ENCODE results near the gene INTS15.
A peak's percentile ranks its signal among the peaks of the same experiment; 100 is the strongest.

Gene INTS15

GRCh38 chr7:6589829-6590644 is at the start of gene INTS15:
Gene INTS15 (plus strand): TSS chr7:6590021. CDS start chr7:6590284, 263 bp downstream.
- peak; percentile 34 to 76 for DNase-seq (ENCODE audit: extremely low read depth in 1 of 2, low read depth in 1 of 2)

GRCh38 chr7:6542368-6542767 is 47.5 kb upstream of the INTS15 start:
- DNase-seq (ENCODE audit: extremely low read depth in 1 of 2, low read depth in 1 of 2) = no peak

- DNase-seq (ENCODE audit: extremely low read depth in 1 of 2, low read depth in 1 of 2) = no peak
These were observed 44.3 kb upstream of the INTS15 start for GRCh38 chr7:6545398-6546126.

GRCh38 chr7:6546498-6547251 is 43.1 kb upstream of the INTS15 start:
- DNase-seq (ENCODE audit: extremely low read depth in 1 of 2, low read depth in 1 of 2) = no peak

- DNase-seq (ENCODE audit: extremely low read depth in 1 of 2, low read depth in 1 of 2) = no peak
These were observed 42.4 kb upstream of the INTS15 start for GRCh38 chr7:6547400-6547799.

- DNase-seq (ENCODE audit: extremely low read depth in 1 of 2, low read depth in 1 of 2) = no peak
These were observed 38.8 kb upstream of the INTS15 start, which contains the start of gene GRID2IP for GRCh38 chr7:6551016-6551511. Gene GRID2IP (minus strand): TSS chr7:6551461. CDS start chr7:6551436, 25 bp downstream.

- DNase-seq (ENCODE audit: extremely low read depth in 1 of 2, low read depth in 1 of 2) = no peak
These were observed 36.3 kb upstream of the INTS15 start for GRCh38 chr7:6553448-6554044.

GRCh38 chr7:6554848-6555247 is 35.0 kb upstream of the INTS15 start:
- no peak for DNase-seq (ENCODE audit: extremely low read depth in 1 of 2, low read depth in 1 of 2)

GRCh38 chr7:6556196-6556595 is 33.6 kb upstream of the INTS15 start:
- no peak for DNase-seq (ENCODE audit: extremely low read depth in 1 of 2, low read depth in 1 of 2)

GRCh38 chr7:6558837-6559236 is 31.0 kb upstream of the INTS15 start:
- no peak for DNase-seq (ENCODE audit: extremely low read depth in 1 of 2, low read depth in 1 of 2)

GRCh38 chr7:6559896-6560295 is 29.9 kb upstream of the INTS15 start:
- no peak for DNase-seq (ENCODE audit: extremely low read depth in 1 of 2, low read depth in 1 of 2)

- no peak for DNase-seq (ENCODE audit: extremely low read depth in 1 of 2, low read depth in 1 of 2)
These were observed 27.7 kb upstream of the INTS15 start for GRCh38 chr7:6562106-6562505.

GRCh38 chr7:6563936-6564770 is 25.7 kb upstream of the INTS15 start:
- no peak for DNase-seq (ENCODE audit: extremely low read depth in 1 of 2, low read depth in 1 of 2)

GRCh38 chr7:6565655-6566054 is 24.2 kb upstream of the INTS15 start:
- DNase-seq (ENCODE audit: extremely low read depth in 1 of 2, low read depth in 1 of 2) = no peak

GRCh38 chr7:6567886-6568285 is 21.9 kb upstream of the INTS15 start:
- DNase-seq (ENCODE audit: extremely low read depth in 1 of 2, low read depth in 1 of 2) = no peak

GRCh38 chr7:6571160-6571779 is 18.6 kb upstream of the INTS15 start:
- no peak for DNase-seq (ENCODE audit: extremely low read depth in 1 of 2, low read depth in 1 of 2)

- no peak for DNase-seq (ENCODE audit: extremely low read depth in 1 of 2, low read depth in 1 of 2)
These were observed 14.4 kb upstream of the INTS15 start for GRCh38 chr7:6575281-6576023.

GRCh38 chr7:6576024-6576866 is 13.6 kb upstream of the INTS15 start:
- no peak for DNase-seq (ENCODE audit: extremely low read depth in 1 of 2, low read depth in 1 of 2)

Data from activated CD8-positive, alpha-beta memory T cell treated with anti-CD3 and anti-CD28 coated beads for 1 hour (primary cell).